ENCODE measurements around the gene BBX. TPM values are rescaled to one million over a fixed set of nuclear protein-coding genes. Genes with fewer than 3 reads are reported as not detected.
"Not testable (repeated sequence)": the region's sequence is repeated elsewhere in the genome, so short reads cannot be mapped to it uniquely, and the experiment has no call there.

Gene BBX
- total RNA-seq, 2 donors from 2014 or later, result 94.7 to 226 TPM

- no peak for DNase-seq (ENCODE audit: low spot score)
- Histone ChIP-seq H3K4me3 (no peak overlapping the region), H3K27ac (no peak overlapping the region), H3K9me3 (no peaks in the 10 kb centered on the region), H3K36me3 (no peaks in the 10 kb centered on the region), H3K27me3 (replicated peaks; ENCODE audit: insufficient read depth) (no peaks in the 10 kb centered on the region), H3K4me1 (replicated peaks) (peaks cover 8% of the 10 kb centered on the region)
- TF ChIP-seq, protein P1, sequence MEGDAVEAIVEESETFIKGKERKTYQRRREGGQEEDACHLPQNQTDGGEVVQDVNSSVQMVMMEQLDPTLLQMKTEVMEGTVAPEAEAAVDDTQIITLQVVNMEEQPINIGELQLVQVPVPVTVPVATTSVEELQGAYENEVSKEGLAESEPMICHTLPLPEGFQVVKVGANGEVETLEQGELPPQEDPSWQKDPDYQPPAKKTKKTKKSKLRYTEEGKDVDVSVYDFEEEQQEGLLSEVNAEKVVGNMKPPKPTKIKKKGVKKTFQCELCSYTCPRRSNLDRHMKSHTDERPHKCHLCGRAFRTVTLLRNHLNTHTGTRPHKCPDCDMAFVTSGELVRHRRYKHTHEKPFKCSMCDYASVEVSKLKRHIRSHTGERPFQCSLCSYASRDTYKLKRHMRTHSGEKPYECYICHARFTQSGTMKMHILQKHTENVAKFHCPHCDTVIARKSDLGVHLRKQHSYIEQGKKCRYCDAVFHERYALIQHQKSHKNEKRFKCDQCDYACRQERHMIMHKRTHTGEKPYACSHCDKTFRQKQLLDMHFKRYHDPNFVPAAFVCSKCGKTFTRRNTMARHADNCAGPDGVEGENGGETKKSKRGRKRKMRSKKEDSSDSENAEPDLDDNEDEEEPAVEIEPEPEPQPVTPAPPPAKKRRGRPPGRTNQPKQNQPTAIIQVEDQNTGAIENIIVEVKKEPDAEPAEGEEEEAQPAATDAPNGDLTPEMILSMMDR (IDR thresholded peaks at IDR 0.05), result no peak
- WGBS, result 96% methylated on average over 4 of the region's 4 CpGs
- intact Hi-C loops (cut with DNase I), result no loop called here
These were observed 306.4 kb downstream of the BBX start for GRCh38 chr3:107829185-107829584.

DNA sequence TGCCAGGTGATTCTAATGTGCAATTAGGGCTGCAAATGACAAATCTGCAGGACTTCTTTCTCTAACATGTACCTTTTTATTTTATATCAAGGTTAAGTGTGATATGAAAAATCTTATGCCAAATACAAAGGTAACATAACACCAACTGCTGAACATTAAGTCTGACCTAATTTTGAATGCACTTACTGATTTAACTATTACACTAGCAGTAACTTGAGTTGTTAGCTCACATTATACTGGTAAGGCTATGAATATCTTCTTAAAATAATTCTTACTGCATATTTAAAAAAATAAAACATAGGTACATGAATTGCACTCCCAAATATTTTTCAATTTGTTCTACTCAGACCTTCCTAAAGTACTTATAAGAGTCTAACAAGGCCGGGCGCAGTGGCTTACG lies 308.8 kb downstream of the BBX start:
- Histone ChIP-seq H3K27me3 (replicated peaks; ENCODE audit: insufficient read depth) (no peaks in the 10 kb centered on the region), H3K4me1 (replicated peaks) (no peaks in the 10 kb centered on the region), H3K36me3 (no peaks in the 10 kb centered on the region), H3K27ac (no peak overlapping the region), H3K4me3 (no peak overlapping the region), H3K9me3 (no peaks in the 10 kb centered on the region)
- DNase-seq (ENCODE audit: low spot score), result no peak
- no peak for TF ChIP-seq POLR2A (IDR thresholded peaks at IDR 0.05)
- TF ChIP-seq, protein P1 (IDR thresholded peaks at IDR 0.05), result no peak
- no peak for TF ChIP-seq POLR2AphosphoS5 (IDR thresholded peaks at IDR 0.05)
- intact Hi-C loops (cut with DNase I), result no loop called here
- 65% methylated on average over 3 of the region's 3 CpGs for WGBS

GRCh38 chr3:107833043-107833442 lies 310.3 kb downstream of the BBX start:
- Histone ChIP-seq H3K4me3 (no peak overlapping the region), H3K9me3 (no peaks in the 10 kb centered on the region), H3K4me1 (replicated peaks) (no peaks in the 10 kb centered on the region), H3K27me3 (replicated peaks; ENCODE audit: insufficient read depth) (no peaks in the 10 kb centered on the region), H3K36me3 (no peaks in the 10 kb centered on the region), H3K27ac (no peak overlapping the region)
- intact Hi-C loops (cut with DNase I), result no loop called here
- 53% methylated on average over 6 of the region's 6 CpGs for WGBS
- TF ChIP-seq, protein P1 (IDR thresholded peaks at IDR 0.05), result no peak
- TF ChIP-seq POLR2A (IDR thresholded peaks at IDR 0.05) (no peak), POLR2AphosphoS5 (IDR thresholded peaks at IDR 0.05) (no peak)
- DNase-seq (ENCODE audit: low spot score), result no peak

GRCh38 chr3:107833722-107834416 lies 311.1 kb downstream of the BBX start:
- DNase-seq (ENCODE audit: low spot score), result no peak
- Histone ChIP-seq H3K36me3 (no peaks in the 10 kb centered on the region), H3K4me1 (replicated peaks) (no peaks in the 10 kb centered on the region), H3K9me3 (no peaks in the 10 kb centered on the region), H3K4me3 (no peak overlapping the region), H3K27me3 (replicated peaks; ENCODE audit: insufficient read depth) (no peaks in the 10 kb centered on the region), H3K27ac (no peak overlapping the region)
- intact Hi-C loops (cut with DNase I), result no loop called here
- TF ChIP-seq POLR2A (IDR thresholded peaks at IDR 0.05) (no peak), POLR2AphosphoS5 (IDR thresholded peaks at IDR 0.05) (no peak)
- TF ChIP-seq, protein P1 (IDR thresholded peaks at IDR 0.05), result no peak
- WGBS, result 97% methylated on average over 19 of the region's 19 CpGs

- H3K4me3 ChIP-seq; intact Hi-C loops (cut with DNase I); H3K27ac ChIP-seq; H3K9me3 ChIP-seq; H3K4me1 ChIP-seq (replicated peaks); DNase-seq (ENCODE audit: low spot score); H3K36me3 ChIP-seq; H3K27me3 ChIP-seq (replicated peaks; ENCODE audit: insufficient read depth): not testable (repeated sequence)
- 85% methylated on average over 4 of the region's 4 CpGs for WGBS
These were observed 312.2 kb downstream of the BBX start for GRCh38 chr3:107835001-107835400.
